Calu3 (cell line): Measurements from ENCODE around the gene DQX1. TPM values are rescaled to one million over a fixed set of nuclear protein-coding genes. Genes with fewer than 3 reads are reported as not detected.

Experiments used
- BruUV-seq: library from RNA; stranded (reverse); fragments of 400-500 nt; replicated peaks from 2 replicates; lab custom pipeline; 2021; lab: Mats Ljungman, UMichigan
- CTCF ChIA-PET: fragments of 300-600 bp; sonication (Branson Sonifier 250); formaldehyde crosslinking; loops from one replicate; lab custom pipeline; 2022; ENCODE audit warnings: antibody characterized with exemption; lab: Charles Lee
- DNase-seq: peaks from one replicate; pipeline ENCODE4 v3.0.0; 2022
- H3K27ac Mint-ChIP-seq: one replicate; pipeline ENCODE4 v1.8.0; 2022; ENCODE audit warnings: mixed read lengths; ENCODE audit not compliant: unreplicated experiment
- H3K27me3 Mint-ChIP-seq: one replicate; pipeline ENCODE4 v1.8.0; 2022; ENCODE audit warnings: mixed read lengths; ENCODE audit not compliant: unreplicated experiment
- H3K36me3 Mint-ChIP-seq: one replicate; pipeline ENCODE4 v1.8.0; 2022; ENCODE audit warnings: mild to moderate bottlenecking, moderate library complexity, mixed read lengths; ENCODE audit not compliant: insufficient read depth, unreplicated experiment
- H3K4me1 Mint-ChIP-seq: one replicate; pipeline ENCODE4 v1.8.0; 2022; ENCODE audit warnings: mild to moderate bottlenecking, low read depth, mixed read lengths; ENCODE audit not compliant: unreplicated experiment
- H3K4me3 Mint-ChIP-seq: one replicate; pipeline ENCODE4 v1.8.0; 2022; ENCODE audit warnings: mild to moderate bottlenecking, low read depth, moderate library complexity, mixed read lengths; ENCODE audit not compliant: unreplicated experiment
- H3K9me3 Mint-ChIP-seq: one replicate; pipeline ENCODE4 v1.8.0; 2022; ENCODE audit warnings: low read depth, mixed read lengths; ENCODE audit not compliant: unreplicated experiment
- intact Hi-C: fragments of 100-400 bp; cut with micrococcal nuclease; formaldehyde crosslinking; loops from one replicate; pipeline ENCODE4 v1.10.0; 2022; ENCODE audit not compliant: unreplicated experiment
- total RNA-seq: library from RNA; stranded (reverse); gene quantifications from 2 replicates; pipeline ENCODE4 v1.2.3, GENCODE V29; 2022
- TF ChIP-seq, protein P1 (sequence below): fragments of 200-600 bp; IDR thresholded peaks from one replicate; pipeline ENCODE4 v1.8.0; 2022; ENCODE audit warnings: antibody characterized with exemption; ENCODE audit not compliant: unreplicated experiment

The DQX1 gene
- total RNA-seq, 1 experiment from 2014 or later: 0.14 TPM

DNA sequence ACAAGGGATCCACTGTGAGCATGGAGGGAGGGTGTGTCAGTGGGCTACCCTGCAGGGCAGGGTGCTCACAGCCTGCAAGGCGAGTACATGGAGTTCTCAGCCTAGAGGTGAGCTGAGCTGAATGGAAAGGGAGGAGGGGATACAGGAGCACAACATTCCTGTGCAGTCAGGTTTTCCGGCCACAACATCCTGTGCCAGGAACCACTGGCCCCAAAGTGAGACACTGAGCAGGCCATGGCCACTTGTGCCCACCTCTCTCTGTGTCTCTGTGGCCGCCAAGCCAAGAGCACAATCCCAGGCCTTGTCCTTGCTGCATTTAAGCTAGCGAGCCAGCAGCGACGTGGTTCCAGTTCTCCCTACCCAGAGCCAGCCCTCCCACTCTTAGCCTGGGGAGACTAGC lies 34.6 kb upstream of the DQX1 start:
- Mint-ChIP-seq H3K9me3 (no peaks in the 10 kb centered on the region), H3K27me3 (peaks cover 49% of the 10 kb centered on the region), H3K36me3 (peaks cover 5% of the 10 kb centered on the region), H3K4me3 (no peak overlapping the region), H3K27ac (no peak overlapping the region), H3K4me1 (no peaks in the 10 kb centered on the region)
- TF ChIP-seq, protein P1, sequence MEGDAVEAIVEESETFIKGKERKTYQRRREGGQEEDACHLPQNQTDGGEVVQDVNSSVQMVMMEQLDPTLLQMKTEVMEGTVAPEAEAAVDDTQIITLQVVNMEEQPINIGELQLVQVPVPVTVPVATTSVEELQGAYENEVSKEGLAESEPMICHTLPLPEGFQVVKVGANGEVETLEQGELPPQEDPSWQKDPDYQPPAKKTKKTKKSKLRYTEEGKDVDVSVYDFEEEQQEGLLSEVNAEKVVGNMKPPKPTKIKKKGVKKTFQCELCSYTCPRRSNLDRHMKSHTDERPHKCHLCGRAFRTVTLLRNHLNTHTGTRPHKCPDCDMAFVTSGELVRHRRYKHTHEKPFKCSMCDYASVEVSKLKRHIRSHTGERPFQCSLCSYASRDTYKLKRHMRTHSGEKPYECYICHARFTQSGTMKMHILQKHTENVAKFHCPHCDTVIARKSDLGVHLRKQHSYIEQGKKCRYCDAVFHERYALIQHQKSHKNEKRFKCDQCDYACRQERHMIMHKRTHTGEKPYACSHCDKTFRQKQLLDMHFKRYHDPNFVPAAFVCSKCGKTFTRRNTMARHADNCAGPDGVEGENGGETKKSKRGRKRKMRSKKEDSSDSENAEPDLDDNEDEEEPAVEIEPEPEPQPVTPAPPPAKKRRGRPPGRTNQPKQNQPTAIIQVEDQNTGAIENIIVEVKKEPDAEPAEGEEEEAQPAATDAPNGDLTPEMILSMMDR: no peak
- CTCF ChIA-PET: no interaction called here
- no peak for DNase-seq
- intact Hi-C loops: no loop called here
- no TSS peak for BruUV-seq

DNA sequence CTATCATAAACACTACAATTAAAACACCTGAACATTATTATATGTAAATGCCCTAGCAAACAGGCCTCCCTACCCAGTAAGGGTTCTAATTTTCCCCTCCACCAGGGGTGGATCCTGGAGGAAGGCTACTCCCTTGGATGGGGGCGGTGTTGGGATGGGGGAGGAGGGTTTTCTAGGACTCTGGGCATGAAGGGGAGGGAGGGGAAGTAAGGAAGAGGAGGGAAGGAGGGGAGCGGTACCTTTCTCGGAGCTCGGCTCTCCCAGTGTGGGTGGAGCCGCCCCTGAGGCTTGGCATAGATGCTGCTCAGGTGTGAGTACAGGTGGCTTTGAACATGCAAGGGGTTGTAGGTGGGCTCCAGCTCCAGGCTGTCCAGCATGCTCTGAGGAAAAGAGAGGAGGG lies 33.9 kb upstream of the DQX1 start:
- CTCF ChIA-PET: no interaction called here
- Mint-ChIP-seq H3K9me3 (no peaks in the 10 kb centered on the region), H3K4me1 (no peaks in the 10 kb centered on the region), H3K4me3 (no peak overlapping the region), H3K27ac (no peak overlapping the region), H3K36me3 (peaks cover 11% of the 10 kb centered on the region), H3K27me3 (peaks cover 44% of the 10 kb centered on the region)
- intact Hi-C loops: no loop called here
- DNase-seq: no peak
- TF ChIP-seq, protein P1: no peak
- BruUV-seq: no TSS peak

DNA sequence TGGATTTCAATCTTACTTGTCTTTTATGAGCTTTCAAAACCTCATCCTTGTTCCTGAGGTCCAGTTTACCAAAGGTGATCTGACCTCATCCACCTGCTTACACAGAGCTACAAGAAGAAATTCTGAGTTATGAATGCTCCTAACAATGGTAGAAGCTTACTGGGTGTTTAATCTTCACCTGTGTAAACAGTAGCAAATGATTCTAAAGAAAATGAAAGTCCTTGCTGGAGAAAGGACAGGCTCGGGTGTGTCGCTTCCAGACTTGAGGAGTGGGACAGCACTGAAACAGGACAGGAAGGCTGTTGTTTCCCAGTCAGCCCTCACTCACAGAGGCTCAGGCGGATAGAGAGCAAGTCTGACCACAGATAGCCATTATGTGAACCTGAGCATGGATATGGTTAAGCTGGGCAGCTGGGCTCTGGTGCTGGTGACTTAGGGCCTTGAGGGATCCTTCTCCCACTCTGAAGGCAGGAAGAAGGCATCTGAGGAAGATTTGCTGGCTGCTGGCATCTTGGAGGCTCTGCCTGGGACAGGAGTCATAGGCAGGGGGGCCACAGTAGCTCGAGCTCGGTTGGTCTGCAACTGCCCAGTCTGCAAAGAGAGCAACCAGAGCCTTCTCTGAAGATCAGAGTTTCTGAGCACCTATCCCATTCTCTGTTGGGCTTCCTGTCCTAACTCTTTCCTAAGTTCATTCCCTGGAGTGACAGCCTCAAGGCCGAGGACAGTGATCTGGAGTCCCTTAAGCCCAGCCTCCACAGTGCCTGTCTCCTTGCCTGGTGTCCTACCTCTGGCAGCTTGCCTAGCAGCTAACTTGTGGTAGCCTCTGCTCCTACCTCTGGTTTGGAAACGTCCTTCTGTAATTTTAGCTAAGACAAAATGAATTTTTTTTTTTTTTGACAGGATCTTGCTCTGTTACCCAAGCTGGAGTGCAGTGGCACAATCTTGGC lies 32.5 kb upstream of the DQX1 start:
- Mint-ChIP-seq H3K9me3 (no peaks in the 10 kb centered on the region), H3K36me3 (peaks cover 22% of the 10 kb centered on the region), H3K4me3 (no peak overlapping the region), H3K27ac (no peak overlapping the region), H3K4me1 (no peaks in the 10 kb centered on the region), H3K27me3 (peaks cover 35% of the 10 kb centered on the region)
- intact Hi-C loops: no loop called here
- no peak for DNase-seq
- BruUV-seq: no TSS peak
- CTCF ChIA-PET: interaction anchor here (0.7 to 0.8 kb wide), 2 partner anchors 9 to 57 kb away, joined by 3 read pairs; no protein-coding TSS in a partner anchor
- TF ChIP-seq, protein P1: no peak

DNA sequence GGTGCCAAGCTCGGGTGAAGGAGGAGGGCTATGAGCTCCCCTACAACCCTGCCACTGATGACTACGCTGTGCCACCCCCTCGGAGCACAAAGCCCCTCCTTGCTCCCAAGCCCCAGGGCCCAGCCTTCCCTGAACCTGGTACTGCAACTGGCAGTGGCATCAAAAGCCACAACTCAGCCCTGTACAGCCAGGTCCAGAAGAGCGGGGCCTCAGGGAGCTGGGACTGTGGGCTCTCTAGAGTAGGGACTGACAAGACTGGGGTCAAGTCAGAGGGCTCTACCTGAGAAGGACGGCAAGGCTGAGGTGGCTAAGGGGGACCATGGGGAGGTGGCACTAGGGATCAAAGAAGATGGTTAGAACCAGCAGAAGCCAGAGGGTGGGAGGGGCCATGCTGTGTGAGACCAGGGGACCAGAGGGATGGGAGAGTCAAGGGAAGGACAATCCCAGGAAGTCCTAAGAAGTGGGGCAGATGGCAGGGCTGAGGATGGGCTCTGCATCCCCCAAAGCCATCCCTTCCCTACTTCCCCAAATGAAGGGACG lies 30.9 kb upstream of the DQX1 start:
- intact Hi-C loops: no loop called here
- no peak for DNase-seq
- no peak overlapping the region for H3K4me3 Mint-ChIP-seq
- H3K36me3 Mint-ChIP-seq: peaks cover 24% of the 10 kb centered on the region
- BruUV-seq: no TSS peak
- TF ChIP-seq, protein P1: no peak
- peaks cover 11% of the 10 kb centered on the region for H3K4me1 Mint-ChIP-seq
- H3K27ac Mint-ChIP-seq: no peak overlapping the region
- CTCF ChIA-PET: interaction anchor here (0.5 to 0.6 kb wide), 2 partner anchors 42 to 165 kb away, joined by 3 read pairs; no protein-coding TSS in a partner anchor
- H3K27me3 Mint-ChIP-seq: peaks cover 24% of the 10 kb centered on the region
- no peaks in the 10 kb centered on the region for H3K9me3 Mint-ChIP-seq
